Measurements from ENCODE around the gene ISG20.
"Not testable (repeated sequence)": the region's sequence is repeated elsewhere in the genome, so short reads cannot be mapped to it uniquely, and the experiment has no call there.

Gene ISG20

GRCh38 chr15:88618686-88619085 lies 20.1 kb upstream of the ISG20 start:
- no peak for DNase-seq (ENCODE audit: low read depth in 2 of 2)

GRCh38 chr15:88619796-88620195 lies 19.0 kb upstream of the ISG20 start:
- DNase-seq (ENCODE audit: low read depth in 2 of 2), result no peak

GRCh38 chr15:88620995-88621772 lies 17.6 kb upstream of the ISG20 start, which contains the start of gene AEN:
TSS of gene AEN (plus strand) at chr15:88621340. CDS start at chr15:88626210, 4,870 bp downstream.
- DNase-seq (ENCODE audit: low read depth in 2 of 2), result peak; percentile 87 to 92

- no peak for DNase-seq (ENCODE audit: low read depth in 2 of 2)
Observed at GRCh38 chr15:88621789-88622604, 16.8 kb upstream of the ISG20 start.

- DNase-seq (ENCODE audit: low read depth in 2 of 2), result no peak
Observed at GRCh38 chr15:88622605-88622975, 16.2 kb upstream of the ISG20 start.

- peak in 1 of 2 donors; percentile 50 for DNase-seq (ENCODE audit: low read depth in 2 of 2)
Observed at GRCh38 chr15:88623061-88623460, 15.8 kb upstream of the ISG20 start.

- DNase-seq (ENCODE audit: low read depth in 2 of 2), result no peak
Observed at GRCh38 chr15:88623632-88624031, 15.2 kb upstream of the ISG20 start.

- DNase-seq (ENCODE audit: low read depth in 2 of 2), result no peak
Observed at GRCh38 chr15:88624156-88624970, 14.5 kb upstream of the ISG20 start.

- DNase-seq (ENCODE audit: low read depth in 2 of 2), result no peak
Observed at GRCh38 chr15:88624971-88625490, 13.8 kb upstream of the ISG20 start.

- DNase-seq (ENCODE audit: low read depth in 2 of 2), result no peak
Observed at GRCh38 chr15:88625943-88626741, 12.7 kb upstream of the ISG20 start.

GRCh38 chr15:88627463-88627862 lies 11.4 kb upstream of the ISG20 start:
- no peak for DNase-seq (ENCODE audit: low read depth in 2 of 2)

- DNase-seq (ENCODE audit: low read depth in 2 of 2), result no peak
Observed at GRCh38 chr15:88628018-88628654, 10.7 kb upstream of the ISG20 start.

- DNase-seq (ENCODE audit: low read depth in 2 of 2), result no peak
Observed at GRCh38 chr15:88629071-88629470, 9.7 kb upstream of the ISG20 start.

- DNase-seq (ENCODE audit: low read depth in 2 of 2), result no peak
Observed at GRCh38 chr15:88630141-88630721, 8.6 kb upstream of the ISG20 start.

GRCh38 chr15:88630798-88631463 lies 7.9 kb upstream of the ISG20 start:
- no peak for DNase-seq (ENCODE audit: low read depth in 2 of 2)

- DNase-seq (ENCODE audit: low read depth in 2 of 2), result no peak
Observed at GRCh38 chr15:88631464-88632028, 7.3 kb upstream of the ISG20 start.

GRCh38 chr15:88632797-88633196 lies 6.0 kb upstream of the ISG20 start:
- DNase-seq (ENCODE audit: low read depth in 2 of 2), result not testable (repeated sequence)

- no peak for DNase-seq (ENCODE audit: low read depth in 2 of 2)
Observed at GRCh38 chr15:88634449-88634848, 4.4 kb upstream of the ISG20 start.

GRCh38 chr15:88635318-88635717 lies 3.5 kb upstream of the ISG20 start:
- no peak for DNase-seq (ENCODE audit: low read depth in 2 of 2)
